Measurements from ENCODE around the gene NFIA.

Gene NFIA

GRCh38 chr1:61322769-61323168 lies 240.4 kb downstream of the NFIA start:
- DNase-seq (ENCODE audit: low read depth in 1 of 2, low spot score in 1 of 2): no peak

GRCh38 chr1:61323681-61324328 lies 241.4 kb downstream of the NFIA start:
- no peak for DNase-seq (ENCODE audit: low read depth in 1 of 2, low spot score in 1 of 2)

DNA sequence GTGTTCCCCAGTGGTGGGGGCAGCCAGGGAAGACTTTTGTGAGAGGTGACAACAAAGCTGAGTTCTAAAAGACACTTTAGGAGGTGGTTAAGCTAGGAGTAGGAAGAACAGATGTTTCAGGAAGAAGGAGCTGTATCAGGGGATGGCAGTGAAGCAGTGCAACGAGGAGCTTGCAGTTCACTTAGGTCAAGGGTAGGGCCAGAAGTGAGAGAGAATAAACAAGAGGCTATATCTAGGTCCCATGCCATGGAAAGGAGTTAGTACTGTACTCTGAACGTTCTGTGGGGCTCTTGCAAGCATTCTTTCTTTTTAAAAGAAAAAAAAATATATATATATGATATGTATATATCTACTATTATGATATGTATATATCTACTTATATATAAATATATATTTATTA lies 244.4 kb downstream of the NFIA start:
- DNase-seq (ENCODE audit: low read depth in 1 of 2, low spot score in 1 of 2): no peak

- no peak for DNase-seq (ENCODE audit: low read depth in 1 of 2, low spot score in 1 of 2)
Measured at GRCh38 chr1:61327436-61327835, 245.1 kb downstream of the NFIA start.

DNA sequence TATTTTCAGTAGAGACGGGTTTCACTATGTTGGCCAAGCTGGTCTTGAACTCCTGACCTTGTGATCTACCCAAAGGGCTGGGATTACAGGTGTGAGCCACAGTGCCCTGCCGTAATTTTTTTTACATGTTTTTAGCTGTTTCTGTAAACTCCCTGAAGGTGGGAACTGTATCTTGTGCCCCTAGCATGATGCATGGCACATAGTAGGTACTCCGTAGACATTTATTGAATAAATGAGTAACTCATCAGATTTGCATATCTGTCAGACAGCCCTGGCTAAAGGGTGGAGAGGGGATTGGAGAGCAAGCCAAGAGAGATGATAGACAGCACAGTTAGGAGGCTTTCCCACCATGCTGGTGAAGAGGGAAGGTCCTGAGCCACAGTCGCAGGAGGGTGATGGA lies 247.2 kb downstream of the NFIA start:
- DNase-seq (ENCODE audit: low read depth in 1 of 2, low spot score in 1 of 2): no peak

- no peak for DNase-seq (ENCODE audit: low read depth in 1 of 2, low spot score in 1 of 2)
Measured at GRCh38 chr1:61330018-61330417, 247.7 kb downstream of the NFIA start.

- no peak for DNase-seq (ENCODE audit: low read depth in 1 of 2, low spot score in 1 of 2)
Measured at GRCh38 chr1:61330571-61330970, 248.2 kb downstream of the NFIA start.

DNA sequence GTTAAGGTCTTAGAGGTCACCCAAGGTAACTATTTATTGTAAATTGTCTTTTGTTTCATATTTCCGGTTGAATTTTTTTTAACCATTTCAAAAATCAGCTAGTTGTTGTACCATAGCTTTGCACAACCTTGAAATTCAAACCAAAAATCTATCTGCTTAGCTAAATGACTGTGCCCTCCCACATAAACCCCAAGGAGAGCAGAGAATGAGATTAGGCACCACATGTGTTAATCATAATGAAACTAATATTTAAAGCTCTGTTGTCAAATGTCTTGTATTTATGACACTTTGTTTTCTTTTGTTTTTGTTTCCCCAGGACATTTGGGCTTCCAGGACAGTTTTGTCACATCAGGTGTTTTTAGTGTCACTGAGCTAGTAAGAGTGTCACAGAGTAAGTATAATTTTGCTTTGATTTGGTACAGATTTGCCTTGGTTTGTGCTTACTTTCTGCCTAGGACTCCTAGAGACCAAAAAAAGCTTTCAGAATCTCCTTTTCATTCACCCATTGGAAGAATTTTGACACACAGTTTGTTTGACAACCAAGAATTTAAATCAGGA lies 249.9 kb downstream of the NFIA start:
- no peak for DNase-seq (ENCODE audit: low read depth in 1 of 2, low spot score in 1 of 2)

DNA sequence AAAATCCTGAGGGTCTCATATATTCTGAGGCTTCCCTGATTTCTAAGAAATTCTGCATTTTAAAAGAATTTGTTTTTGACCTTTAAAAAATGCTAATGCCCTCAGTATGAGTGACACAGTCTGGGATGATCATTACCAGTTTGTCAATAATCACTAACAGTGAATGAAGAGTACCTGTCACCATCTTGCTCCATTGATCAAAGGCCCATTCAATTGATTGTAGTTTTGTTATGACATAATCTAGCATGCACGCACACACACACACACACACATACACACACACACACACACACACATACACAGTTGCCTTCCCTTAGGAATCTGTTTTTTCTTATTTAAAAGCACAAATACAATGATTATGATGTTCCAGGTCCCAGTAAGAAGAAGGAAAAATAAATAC lies 250.4 kb downstream of the NFIA start:
- DNase-seq (ENCODE audit: low read depth in 1 of 2, low spot score in 1 of 2): no peak

- no peak for DNase-seq (ENCODE audit: low read depth in 1 of 2, low spot score in 1 of 2)
Measured at GRCh38 chr1:61334718-61335589, 252.6 kb downstream of the NFIA start.

GRCh38 chr1:61337037-61337436 lies 254.7 kb downstream of the NFIA start:
- DNase-seq (ENCODE audit: low read depth in 1 of 2, low spot score in 1 of 2): no peak

DNA sequence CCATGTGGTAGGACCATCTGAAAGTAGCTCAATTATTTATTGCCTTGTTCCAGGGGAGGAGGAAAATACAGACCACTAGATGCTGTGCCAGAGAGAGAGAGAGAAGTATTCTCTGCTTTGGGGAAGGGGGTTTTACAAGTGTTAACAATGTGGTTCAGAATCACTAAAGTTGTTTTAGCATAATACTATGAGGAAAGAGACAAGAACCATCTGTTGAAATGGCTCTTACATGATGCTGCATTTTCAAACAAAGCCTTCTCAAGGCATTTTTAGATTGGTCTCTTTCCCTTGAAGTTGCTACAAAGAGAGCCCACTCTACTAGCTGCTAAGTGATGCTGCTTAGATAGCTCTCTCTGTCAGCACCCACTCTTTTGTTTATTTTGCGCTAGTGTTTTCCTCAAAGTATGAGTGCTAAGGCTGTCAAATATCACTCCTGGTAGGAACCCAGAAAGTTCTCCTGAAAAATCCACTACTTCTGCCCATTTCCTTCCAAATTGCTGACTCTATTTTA lies 255.1 kb downstream of the NFIA start:
- DNase-seq (ENCODE audit: low read depth in 1 of 2, low spot score in 1 of 2): no peak

DNA sequence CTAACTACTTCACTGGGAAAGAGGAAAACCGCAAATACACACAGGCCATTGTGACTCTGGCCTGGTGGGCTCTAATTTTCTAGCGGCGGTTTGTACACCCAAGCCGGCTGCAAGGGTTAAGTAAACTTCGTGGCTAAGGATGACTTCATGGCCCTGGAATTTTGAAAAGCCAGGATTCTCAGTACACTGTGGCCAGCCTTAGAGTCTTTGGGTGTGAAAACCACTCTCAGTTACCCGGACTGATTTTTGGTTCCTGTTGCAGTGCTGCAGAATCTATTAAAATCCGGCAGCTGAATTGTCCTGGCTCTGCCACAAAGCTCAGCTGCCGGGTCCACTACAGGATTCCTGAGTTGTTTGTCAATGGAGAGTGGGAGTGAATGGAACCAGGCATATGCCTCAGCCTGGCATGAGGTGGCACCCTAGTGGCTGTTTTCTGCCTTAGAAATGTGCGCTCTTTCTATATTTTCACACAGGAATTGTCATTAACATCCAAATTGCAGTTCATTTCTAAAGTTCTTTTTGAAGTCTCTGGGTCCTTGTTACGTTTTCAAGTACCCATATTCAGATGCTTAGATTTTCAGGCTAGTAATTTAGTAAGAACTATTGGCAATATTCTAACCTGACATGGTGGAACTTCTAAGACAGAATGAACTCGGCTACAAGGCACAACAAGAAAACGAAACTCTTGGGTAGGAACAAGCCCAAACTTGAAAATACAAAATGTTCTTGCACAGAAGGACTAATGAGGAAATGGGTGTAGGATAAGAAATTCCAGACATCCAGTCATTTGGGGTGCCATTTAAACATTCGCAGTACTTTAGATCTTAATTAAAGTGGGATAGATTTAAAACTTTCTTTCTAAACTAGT lies 255.9 kb downstream of the NFIA start:
- DNase-seq (ENCODE audit: low read depth in 1 of 2, low spot score in 1 of 2): no peak

DNA sequence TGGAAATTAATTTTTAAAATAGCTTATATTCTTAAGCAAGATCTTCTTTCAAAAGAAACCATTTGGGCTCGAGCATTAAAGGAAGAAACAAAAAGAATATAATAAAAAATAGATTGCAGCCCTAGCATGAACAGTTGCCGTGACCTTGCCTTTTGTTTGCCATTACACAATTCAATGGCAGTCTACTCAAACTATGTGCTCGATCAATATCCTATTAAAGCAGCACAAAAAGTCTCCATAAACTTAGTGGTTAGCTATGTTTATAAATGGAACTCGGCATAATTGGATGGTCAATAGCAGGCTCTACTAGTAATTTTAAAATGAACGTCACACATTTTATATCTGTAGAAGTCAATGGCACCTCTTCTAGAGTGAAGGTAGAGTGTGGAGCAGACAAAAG lies 256.5 kb downstream of the NFIA start:
- no peak for DNase-seq (ENCODE audit: low read depth in 1 of 2, low spot score in 1 of 2)

- no peak for DNase-seq (ENCODE audit: low read depth in 1 of 2, low spot score in 1 of 2)
Measured at GRCh38 chr1:61341426-61341825, 259.1 kb downstream of the NFIA start.

GRCh38 chr1:61343734-61344420 lies 261.5 kb downstream of the NFIA start:
- DNase-seq (ENCODE audit: low read depth in 1 of 2, low spot score in 1 of 2): no peak

GRCh38 chr1:61344696-61345095 lies 262.3 kb downstream of the NFIA start:
- no peak for DNase-seq (ENCODE audit: low read depth in 1 of 2, low spot score in 1 of 2)

- DNase-seq (ENCODE audit: low read depth in 1 of 2, low spot score in 1 of 2): no peak
Measured at GRCh38 chr1:61348025-61348665, 265.8 kb downstream of the NFIA start.

DNA sequence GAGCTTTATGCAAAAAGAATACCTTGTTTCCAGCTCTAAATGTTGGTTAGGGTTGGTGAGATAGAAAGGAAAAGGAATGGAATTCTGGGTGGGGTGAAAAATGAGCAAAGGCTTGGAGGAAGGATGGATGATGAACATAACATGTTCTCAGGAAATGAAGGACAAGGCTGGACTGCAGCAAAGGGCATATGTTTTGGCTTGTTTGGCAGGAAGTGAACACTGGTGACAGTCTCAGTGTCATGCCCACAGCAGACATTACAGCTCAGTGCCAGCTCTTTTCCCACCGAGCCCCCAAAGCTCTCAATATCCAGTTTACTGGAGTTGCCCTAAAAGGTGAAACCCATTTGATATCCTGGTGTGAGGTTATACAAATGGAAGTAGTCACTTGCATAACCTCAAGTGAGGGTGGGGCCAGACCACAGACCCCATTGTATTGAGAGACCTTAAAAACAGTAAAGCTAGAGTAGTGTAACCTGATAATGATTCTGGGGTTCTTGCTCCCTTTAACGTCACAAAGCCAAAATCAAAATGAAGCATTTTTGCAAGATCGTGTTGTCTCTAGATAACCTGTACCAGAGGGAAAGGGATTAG lies 270.6 kb downstream of the NFIA start:
- no peak for DNase-seq (ENCODE audit: low read depth in 1 of 2, low spot score in 1 of 2)
